ENCODE results near the gene HMGXB3.
"Not testable (repeated sequence)": the region's sequence is repeated elsewhere in the genome, so short reads cannot be mapped to it uniquely, and the experiment has no call there.

HMGXB3 gene

GRCh38 chr5:150022158-150022531, 21.6 kb downstream of the HMGXB3 start:
- DNase-seq (ENCODE audit: low read depth in 2 of 2), result no peak

GRCh38 chr5:150022681-150023080, 22.1 kb downstream of the HMGXB3 start:
- no peak for DNase-seq (ENCODE audit: low read depth in 2 of 2)

GRCh38 chr5:150023136-150023535, 22.6 kb downstream of the HMGXB3 start:
- DNase-seq (ENCODE audit: low read depth in 2 of 2), result no peak

- no peak for DNase-seq (ENCODE audit: low read depth in 2 of 2)
Measured at GRCh38 chr5:150024346-150024984, 23.9 kb downstream of the HMGXB3 start.

GRCh38 chr5:150026682-150027172, 26.2 kb downstream of the HMGXB3 start:
- no peak for DNase-seq (ENCODE audit: low read depth in 2 of 2)

- DNase-seq (ENCODE audit: low read depth in 2 of 2), result not testable (repeated sequence)
Measured at GRCh38 chr5:150028047-150028446, 27.5 kb downstream of the HMGXB3 start.

- no peak for DNase-seq (ENCODE audit: low read depth in 2 of 2)
Measured at GRCh38 chr5:150033334-150033733, 32.8 kb downstream of the HMGXB3 start.

GRCh38 chr5:150034662-150035061, 34.1 kb downstream of the HMGXB3 start:
- no peak for DNase-seq (ENCODE audit: low read depth in 2 of 2)

- no peak for DNase-seq (ENCODE audit: low read depth in 2 of 2)
Measured at GRCh38 chr5:150035139-150035895, 34.8 kb downstream of the HMGXB3 start.

- no peak for DNase-seq (ENCODE audit: low read depth in 2 of 2)
Measured at GRCh38 chr5:150036513-150036912, 36.0 kb downstream of the HMGXB3 start.

GRCh38 chr5:150038547-150038946, 38.0 kb downstream of the HMGXB3 start:
- DNase-seq (ENCODE audit: low read depth in 2 of 2), result no peak

GRCh38 chr5:150042459-150042858, 41.9 kb downstream of the HMGXB3 start:
- no peak for DNase-seq (ENCODE audit: low read depth in 2 of 2)

- no peak for DNase-seq (ENCODE audit: low read depth in 2 of 2)
Measured at GRCh38 chr5:150043657-150044328, 43.3 kb downstream of the HMGXB3 start.

- DNase-seq (ENCODE audit: low read depth in 2 of 2), result no peak
Measured at GRCh38 chr5:150044329-150044681, 43.8 kb downstream of the HMGXB3 start.

- no peak for DNase-seq (ENCODE audit: low read depth in 2 of 2)
Measured at GRCh38 chr5:150044712-150045111, 44.2 kb downstream of the HMGXB3 start.

GRCh38 chr5:150045549-150045948, 45.0 kb downstream of the HMGXB3 start:
- no peak for DNase-seq (ENCODE audit: low read depth in 2 of 2)

GRCh38 chr5:150046031-150046430, 45.5 kb downstream of the HMGXB3 start:
- DNase-seq (ENCODE audit: low read depth in 2 of 2), result no peak

GRCh38 chr5:150050172-150050811, 49.8 kb downstream of the HMGXB3 start:
- not testable (repeated sequence) for DNase-seq (ENCODE audit: low read depth in 2 of 2)

GRCh38 chr5:150051657-150052195, 51.2 kb downstream of the HMGXB3 start:
- no peak for DNase-seq (ENCODE audit: low read depth in 2 of 2)

- DNase-seq (ENCODE audit: low read depth in 2 of 2), result no peak
Measured at GRCh38 chr5:150052226-150052955, 51.9 kb downstream of the HMGXB3 start.

GRCh38 chr5:150052956-150053712, 52.6 kb downstream of the HMGXB3 start:
- DNase-seq (ENCODE audit: low read depth in 2 of 2), result no peak

Data from stimulated activated CD4-positive, alpha-beta T cell treated with anti-CD3 and anti-CD28 coated beads, Interleukin-1b, Interleukin-23, amount 100 ng/mL, for 1 hour (primary cell).